Mammary microvascular endothelial cell (primary cell): ENCODE results near the gene RBM33. TPM values are rescaled to one million over a fixed set of nuclear protein-coding genes. Genes with fewer than 3 reads are reported as not detected.

Source experiments
- total RNA-seq: library from RNA; depleted of rRNA; stranded (reverse); fragments of >200 nt; gene quantifications from 2 replicates; pipeline ENCODE4 v1.2.3, GENCODE V29; 2015

RBM33 gene, protein sequence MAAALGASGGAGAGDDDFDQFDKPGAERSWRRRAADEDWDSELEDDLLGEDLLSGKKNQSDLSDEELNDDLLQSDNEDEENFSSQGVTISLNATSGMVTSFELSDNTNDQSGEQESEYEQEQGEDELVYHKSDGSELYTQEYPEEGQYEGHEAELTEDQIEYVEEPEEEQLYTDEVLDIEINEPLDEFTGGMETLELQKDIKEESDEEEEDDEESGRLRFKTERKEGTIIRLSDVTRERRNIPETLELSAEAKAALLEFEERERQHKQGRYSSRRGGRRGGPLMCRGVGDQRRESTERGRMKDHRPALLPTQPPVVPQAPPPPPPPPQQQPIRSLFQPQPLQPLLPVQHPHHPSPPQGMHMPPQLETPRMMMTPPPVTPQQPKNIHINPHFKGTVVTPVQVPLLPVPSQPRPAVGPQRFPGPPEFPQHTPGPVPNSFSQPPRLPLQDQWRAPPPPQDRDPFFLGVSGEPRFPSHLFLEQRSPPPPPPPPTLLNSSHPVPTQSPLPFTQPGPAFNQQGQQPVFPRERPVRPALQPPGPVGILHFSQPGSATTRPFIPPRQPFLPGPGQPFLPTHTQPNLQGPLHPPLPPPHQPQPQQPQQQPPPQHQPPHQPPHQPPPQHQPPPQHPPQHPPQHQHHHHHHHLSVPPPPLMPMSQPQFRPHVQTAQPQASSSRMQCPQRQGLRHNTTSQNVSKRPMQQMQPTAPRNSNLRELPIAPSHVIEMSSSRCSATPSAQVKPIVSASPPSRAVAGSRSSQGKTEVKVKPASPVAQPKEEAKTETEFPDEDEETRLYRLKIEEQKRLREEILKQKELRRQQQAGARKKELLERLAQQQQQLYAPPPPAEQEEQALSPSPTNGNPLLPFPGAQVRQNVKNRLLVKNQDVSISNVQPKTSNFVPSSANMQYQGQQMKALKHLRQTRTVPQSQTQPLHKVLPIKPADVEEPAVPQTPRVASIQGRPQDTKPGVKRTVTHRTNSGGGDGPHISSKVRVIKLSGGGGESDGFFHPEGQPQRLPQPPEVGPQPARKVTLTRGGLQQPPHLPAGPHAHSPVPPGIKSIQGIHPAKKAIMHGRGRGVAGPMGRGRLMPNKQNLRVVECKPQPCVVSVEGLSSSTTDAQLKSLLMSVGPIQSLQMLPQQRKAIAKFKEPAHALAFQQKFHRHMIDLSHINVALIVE
- 14.2 and 18.3 TPM in 2 replicates for total RNA-seq

DNA sequence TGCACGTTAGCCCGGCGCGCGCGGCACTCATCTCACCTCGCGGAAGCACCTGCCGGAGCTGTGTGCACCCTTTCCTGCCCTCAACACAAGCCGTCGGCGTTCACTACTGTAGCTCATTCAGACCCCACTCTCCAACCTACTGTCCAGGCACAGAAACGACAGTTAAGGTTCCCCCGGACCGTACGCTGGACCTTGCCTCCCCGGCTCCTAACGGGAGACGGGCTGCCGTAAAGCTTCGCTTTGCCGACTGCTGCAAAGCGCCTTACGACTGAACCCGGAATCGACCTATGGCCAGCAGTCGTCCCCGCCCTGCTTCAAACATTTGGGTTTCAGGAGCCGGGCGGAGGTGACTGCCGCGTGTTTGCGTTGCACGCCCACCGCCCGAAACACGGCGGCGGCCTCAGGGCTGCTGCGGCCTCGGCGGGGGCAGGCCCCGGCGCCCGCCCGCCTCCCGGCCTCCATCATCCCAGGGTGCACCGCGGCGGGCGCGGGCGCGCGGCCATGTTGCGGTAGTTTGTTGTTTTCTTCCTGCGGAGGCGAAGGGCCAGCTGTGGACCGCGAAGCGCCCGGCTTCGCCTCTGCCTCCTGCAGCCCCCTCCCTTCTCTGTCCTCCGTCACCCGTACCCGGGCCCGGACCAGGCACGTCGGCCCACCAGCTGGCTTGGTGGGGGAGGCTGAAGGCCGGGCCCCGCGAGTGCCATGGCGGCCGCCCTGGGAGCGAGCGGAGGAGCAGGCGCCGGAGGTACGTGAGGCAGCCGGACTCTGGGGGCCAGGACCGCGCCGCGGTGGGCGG is at the start of gene RBM33:
TSS of gene RBM33 (plus strand) at position 484 of the 793 bp plus-strand sequence. CDS start at position 700, 216 bp downstream.

DNA sequence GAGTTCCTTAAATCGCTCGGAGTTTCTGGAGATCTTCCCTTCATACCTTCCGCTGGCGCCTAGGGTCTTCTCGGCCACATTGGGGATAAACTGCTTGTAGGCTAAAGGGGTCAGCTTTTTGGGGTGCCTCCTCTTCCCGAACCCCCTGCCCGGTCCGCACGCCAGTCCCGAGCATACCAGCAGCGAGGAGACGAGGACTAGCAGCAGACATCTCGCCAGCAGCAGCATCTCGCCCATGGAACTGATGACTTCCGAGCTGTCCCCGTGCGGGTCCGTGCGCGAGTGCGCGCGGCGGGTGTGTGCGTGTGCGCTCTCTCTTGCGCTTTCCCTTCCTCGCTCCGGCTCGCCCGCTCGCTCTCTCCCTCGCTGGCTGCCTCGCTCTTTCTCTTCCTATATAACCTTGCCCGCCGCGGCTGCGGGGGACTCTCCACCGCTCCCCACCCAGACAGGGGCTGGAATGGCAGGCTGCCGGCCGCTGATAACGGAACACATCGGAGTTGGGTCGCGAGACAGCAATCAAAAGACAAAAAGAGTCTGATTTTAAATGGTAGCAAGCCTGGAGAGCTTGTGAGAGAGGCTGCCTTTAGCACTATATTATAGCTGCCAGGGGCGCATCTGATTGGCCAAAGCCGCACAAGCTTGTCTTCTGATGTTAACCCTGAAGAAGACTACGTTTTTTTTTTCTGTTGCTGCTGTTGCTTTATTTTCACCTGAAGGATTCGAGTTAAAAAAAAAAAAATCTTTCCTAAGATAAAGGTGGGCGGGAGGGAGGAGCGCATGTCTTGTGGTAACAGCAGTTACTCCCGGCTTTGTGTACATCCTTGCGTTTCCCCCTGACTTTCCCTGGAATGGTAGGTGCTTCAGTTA is 167.7 kb downstream of the RBM33 start, which contains the start of gene SHH:
TSS of gene SHH (minus strand) at position 569 of the 867 bp plus-strand sequence. CDS start at position 228, 341 bp downstream.

Other genes with a start within 250 kb of the RBM33 start
- not detected in 2 replicates for gene EN2, start 186.5 kb upstream of the RBM33 start, total RNA-seq
- gene CNPY1, start 98.1 kb upstream of the RBM33 start, total RNA-seq: not detected in 2 replicates
- gene SHH, start 167.8 kb downstream of the RBM33 start, total RNA-seq: 0.20 and 0.33 TPM in 2 replicates